Measurements from ENCODE around the gene OLFML2A. TPM values are rescaled to one million over a fixed set of nuclear protein-coding genes. Genes with fewer than 3 reads are reported as not detected.
"Not testable (repeated sequence)": the region's sequence is repeated elsewhere in the genome, so short reads cannot be mapped to it uniquely, and the experiment has no call there.

OLFML2A gene
- polyA plus RNA-seq, 2 of the 4 experiments (the other 2 are of a cell fraction), result 8.2 to 14.5 TPM

DNA sequence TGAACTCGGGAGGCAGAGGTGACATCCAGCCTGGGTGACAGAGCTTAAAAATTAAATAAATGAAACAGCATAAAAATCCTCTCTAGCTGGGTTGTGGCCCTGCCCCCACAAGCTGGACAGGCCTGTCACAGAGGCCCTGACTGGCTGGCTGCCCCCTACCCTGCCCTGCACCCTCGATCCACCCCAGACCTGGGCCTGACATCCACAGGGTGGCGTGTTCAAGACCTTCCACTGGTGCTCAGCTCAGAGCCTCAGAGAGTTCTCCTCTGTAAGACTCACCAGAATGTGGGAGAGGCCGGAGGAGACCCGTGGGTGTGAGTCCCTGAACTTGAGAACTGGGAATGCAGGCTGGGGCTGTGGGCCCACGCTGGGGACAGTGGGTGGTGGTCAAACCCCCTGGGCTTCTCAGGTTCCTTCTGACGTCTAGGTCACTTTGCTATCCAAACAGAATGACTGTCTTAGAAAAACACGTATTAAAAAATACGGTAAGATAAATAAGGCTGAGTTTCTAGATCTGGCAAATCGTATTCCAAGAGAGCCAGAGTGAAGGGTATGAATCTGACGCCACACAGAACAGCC is 66.6 kb downstream of the OLFML2A start:
- 75% methylated on average over 10 of the region's 11 CpGs for WGBS (ENCODE audit: missing lambda C conversion rate)
- POLR2A ChIA-PET, result no interaction called here
- CTCF ChIA-PET, result interaction anchor here (0.6 to 43.0 kb wide), 6 partner anchors 10 to 152 kb away, joined by 4 to 2512 read pairs (median 49); partner anchors contain the start of genes NR6A1, OLFML2A and WDR38
- H3K4me2 ChIP-seq, result no peak overlapping the region
- peaks cover 4% of the 10 kb centered on the region; the same call in 1 of the 3 replicates for H3K4me1 ChIP-seq
- ATAC-seq (no peak), DNase-seq (ENCODE audit: low read depth in 1 of 2, low spot score in 1 of 2) (no peak), FAIRE-seq (no peak)
- H3K27ac ChIP-seq, result peak overlapping the region in 1 of 2 experiments; percentile 34; a peak in 2 of 6 replicates
- H3K4me3 ChIP-seq, result no peak overlapping the region
- TF ChIP-seq POLR2AphosphoS2 (conservative IDR thresholded peaks at IDR 0.05; ENCODE audit: low read length) (no peak), HMGXB4 (CRISPR knock-in tag; IDR thresholded peaks at IDR 0.05; ENCODE audit: borderline replicate concordance) (no peak), RNF2 (IDR thresholded peaks at IDR 0.05; ENCODE audit: borderline replicate concordance, low read depth) (no peak), ESRRA (IDR thresholded peaks at IDR 0.05; ENCODE audit: borderline replicate concordance, low read length) (no peak), SREBF2 (IDR thresholded peaks at IDR 0.05) (no peak), TFCP2L1 (CRISPR knock-in tag; IDR thresholded peaks at IDR 0.05) (no peak), KDM1A (IDR thresholded peaks at IDR 0.05; ENCODE audit: low read depth) (no peak), EHF (CRISPR knock-in tag; IDR thresholded peaks at IDR 0.05) (no peak), NR3C1 (IDR thresholded peaks at IDR 0.05) (no peak), HDAC2 (IDR thresholded peaks at IDR 0.05) (no peak), HOXA7 (CRISPR knock-in tag; IDR thresholded peaks at IDR 0.05) (no peak)
- H3K9me3 ChIP-seq, result no peaks in the 10 kb centered on the region

- DNase-seq (ENCODE audit: low read depth in 1 of 2, low spot score in 1 of 2) (no peak), ATAC-seq (no peak), FAIRE-seq (no peak)
- WGBS (ENCODE audit: missing lambda C conversion rate), result 77% methylated on average over 4 of the region's 4 CpGs
- Histone ChIP-seq H3K4me1 (peaks cover 6% of the 10 kb centered on the region; the same call in 1 of the 3 replicates), H3K4me3 (no peak overlapping the region), H3K27ac (peak overlapping the region in 1 of 2 experiments; percentile 13; a peak in 1 of 6 replicates), H3K9me3 (no peaks in the 10 kb centered on the region), H3K4me2 (no peak overlapping the region)
- ChIA-PET CTCF (interaction anchor here (0.6 to 43.0 kb wide), 3 partner anchors 9 to 151 kb away, joined by 4 to 2512 read pairs (median 451); partner anchors contain the start of genes NR6A1, OLFML2A and WDR38), POLR2A (no interaction called here)
- TF ChIP-seq HES2 (IDR thresholded peaks at IDR 0.05) (no peak), RFX5 (IDR thresholded peaks at IDR 0.05) (no peak), RCOR1 (IDR thresholded peaks at IDR 0.05; ENCODE audit: low read depth, low read length) (no peak), MAZ (IDR thresholded peaks at IDR 0.05; ENCODE audit: borderline replicate concordance, low read depth, low read length) (no peak), EHF (CRISPR knock-in tag; IDR thresholded peaks at IDR 0.05) (no peak), SREBF2 (IDR thresholded peaks at IDR 0.05) (no peak), ZSCAN20 (CRISPR knock-in tag; IDR thresholded peaks at IDR 0.05) (no peak), NR3C1 (IDR thresholded peaks at IDR 0.05) (no peak), HOXB13 (CRISPR knock-in tag; IDR thresholded peaks at IDR 0.05; ENCODE audit: low read depth) (no peak), EP300 (IDR thresholded peaks at IDR 0.05) (no peak), REST (IDR thresholded peaks at IDR 0.05) (no peak), HOXA7 (CRISPR knock-in tag; IDR thresholded peaks at IDR 0.05) (no peak), HEYL (CRISPR knock-in tag; IDR thresholded peaks at IDR 0.05) (no peak), CBX8 (IDR thresholded peaks at IDR 0.05) (no peak), POLR2AphosphoS2 (conservative IDR thresholded peaks at IDR 0.05; ENCODE audit: low read length) (no peak), HOXB5 (CRISPR knock-in tag; IDR thresholded peaks at IDR 0.05) (no peak)
- TF ChIP-seq, protein P1, sequence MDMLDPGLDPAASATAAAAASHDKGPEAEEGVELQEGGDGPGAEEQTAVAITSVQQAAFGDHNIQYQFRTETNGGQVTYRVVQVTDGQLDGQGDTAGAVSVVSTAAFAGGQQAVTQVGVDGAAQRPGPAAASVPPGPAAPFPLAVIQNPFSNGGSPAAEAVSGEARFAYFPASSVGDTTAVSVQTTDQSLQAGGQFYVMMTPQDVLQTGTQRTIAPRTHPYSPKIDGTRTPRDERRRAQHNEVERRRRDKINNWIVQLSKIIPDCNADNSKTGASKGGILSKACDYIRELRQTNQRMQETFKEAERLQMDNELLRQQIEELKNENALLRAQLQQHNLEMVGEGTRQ (IDR thresholded peaks at IDR 0.05), result no peak
Observed at GRCh38 chr9:124844291-124844690, 67.4 kb downstream of the OLFML2A start.

DNA sequence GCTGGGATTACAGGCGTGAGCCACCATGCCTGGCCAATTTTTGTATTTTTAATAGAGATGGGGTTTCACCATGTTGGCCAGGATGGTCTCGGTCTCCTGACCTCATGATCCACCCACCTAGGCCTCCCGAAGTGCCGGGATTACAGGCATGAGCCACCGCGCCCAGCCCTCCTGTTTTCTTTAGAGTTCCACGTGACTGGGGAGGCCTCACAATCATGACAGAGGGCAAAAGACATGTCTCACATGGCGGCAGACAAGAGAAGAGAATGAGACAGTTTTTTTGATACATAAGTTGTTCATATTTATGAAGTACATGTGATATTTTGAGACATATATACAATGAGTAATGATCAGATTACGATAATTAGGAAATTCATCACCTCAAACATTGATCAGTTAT is 69.5 kb downstream of the OLFML2A start:
- DNase-seq (ENCODE audit: low read depth in 1 of 2, low spot score in 1 of 2); POLR2A ChIA-PET; ATAC-seq; H3K4me3 ChIP-seq; H3K27ac ChIP-seq; FAIRE-seq; H3K9me3 ChIP-seq; H3K4me2 ChIP-seq: not testable (repeated sequence)
- CTCF ChIA-PET, result interaction anchor here (0.6 to 43.0 kb wide), 3 partner anchors 11 to 1458 kb away, joined by 3 to 2512 read pairs (median 451); partner anchors contain the start of genes NR6A1 and OLFML2A
- H3K4me1 ChIP-seq, result peaks cover 12% of the 10 kb centered on the region
- WGBS (ENCODE audit: missing lambda C conversion rate), result 91% methylated on average over 9 of the region's 9 CpGs

All from A549 (cell line).